Esophagus mucosa (tissue), 1 donor: ENCODE data around the gene ERCC6L. TPM values are rescaled to one million over a fixed set of nuclear protein-coding genes. Genes with fewer than 3 reads are reported as not detected.
"Not testable (repeated sequence)": the region's sequence is repeated elsewhere in the genome, so short reads cannot be mapped to it uniquely, and the experiment has no call there.

ENCODE experiments used
- ATAC-seq: fragments of 200-7000 bp; cut with Tn5 transposase; one replicate; pipeline ENCODE4 v1.9.1; 2020
- total RNA-seq: library from RNA; stranded (reverse); gene quantifications from one replicate; pipeline ENCODE4 v1.2.4, GENCODE V29; 2023
- donor health status: DM: yes; HTN: yes; CAD: no.

ERCC6L gene
- total RNA-seq, 1 donor from 2014 or later: 2.9 TPM

DNA sequence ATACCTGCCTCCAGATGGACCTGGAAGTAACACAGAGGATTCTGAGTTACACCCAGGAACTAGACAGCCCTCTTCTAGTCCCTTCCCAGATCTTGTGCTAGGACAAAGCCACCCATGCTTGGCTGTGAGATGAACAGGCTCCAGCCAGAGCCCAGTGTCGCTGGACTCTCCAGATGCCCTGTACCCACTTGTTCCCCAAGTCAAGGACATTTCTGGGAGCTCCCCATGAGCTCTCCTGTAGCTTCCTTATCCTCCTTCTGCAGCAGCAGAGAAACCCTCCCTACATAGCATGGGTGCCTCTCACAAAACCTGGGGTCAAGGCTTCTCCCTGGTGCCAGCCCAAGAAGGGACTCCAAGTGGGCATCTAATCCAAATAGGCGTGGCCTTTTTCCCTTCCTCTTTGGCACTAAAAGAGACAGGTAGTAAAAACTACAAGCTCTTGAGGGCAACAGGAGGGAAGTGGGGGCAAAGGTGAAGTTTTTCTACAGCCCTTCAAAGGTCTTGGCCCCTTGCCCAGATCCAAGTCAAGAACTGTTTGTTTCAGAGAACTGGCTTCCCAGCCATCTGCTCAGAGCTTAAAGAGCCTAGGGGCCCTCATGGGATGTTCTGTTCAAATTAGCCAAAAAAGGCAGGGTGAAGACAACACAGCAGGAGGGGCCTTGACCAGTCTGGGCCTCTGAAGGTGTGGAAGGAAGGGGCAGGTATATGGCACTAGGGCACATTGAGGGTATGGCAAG lies 8.5 kb upstream of the ERCC6L start:
- ATAC-seq: no peak

DNA sequence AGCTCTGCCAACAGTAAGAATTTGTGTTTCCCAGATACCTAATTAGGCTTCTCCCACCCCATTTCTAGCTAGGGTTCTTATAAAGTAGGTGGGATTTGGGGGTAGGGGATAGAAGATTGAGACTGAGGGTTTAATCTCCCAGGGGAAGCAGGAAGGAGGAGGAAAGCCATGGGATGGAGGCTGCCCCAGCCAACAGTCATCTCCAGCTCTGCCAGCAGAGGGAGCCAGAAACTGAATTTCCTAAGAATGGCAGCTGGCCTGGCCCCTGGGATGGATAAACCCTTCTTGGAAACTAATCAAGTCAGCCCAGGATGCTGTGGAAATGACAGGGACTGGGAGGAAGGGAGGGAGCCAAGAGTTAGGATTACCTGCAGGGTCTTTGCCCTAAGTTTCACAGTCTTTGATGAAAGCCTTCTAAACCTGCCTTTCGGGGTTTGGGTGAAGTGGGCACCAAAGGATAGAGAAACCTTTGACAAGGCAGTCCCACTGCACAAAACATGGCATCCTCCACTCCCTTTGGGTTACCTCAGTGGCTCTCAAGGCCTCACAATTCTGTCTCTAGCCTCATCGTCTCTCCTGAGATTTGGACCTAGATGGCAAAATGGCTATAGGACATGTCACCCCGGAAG lies 6.7 kb upstream of the ERCC6L start:
- ATAC-seq: peak; percentile 69

DNA sequence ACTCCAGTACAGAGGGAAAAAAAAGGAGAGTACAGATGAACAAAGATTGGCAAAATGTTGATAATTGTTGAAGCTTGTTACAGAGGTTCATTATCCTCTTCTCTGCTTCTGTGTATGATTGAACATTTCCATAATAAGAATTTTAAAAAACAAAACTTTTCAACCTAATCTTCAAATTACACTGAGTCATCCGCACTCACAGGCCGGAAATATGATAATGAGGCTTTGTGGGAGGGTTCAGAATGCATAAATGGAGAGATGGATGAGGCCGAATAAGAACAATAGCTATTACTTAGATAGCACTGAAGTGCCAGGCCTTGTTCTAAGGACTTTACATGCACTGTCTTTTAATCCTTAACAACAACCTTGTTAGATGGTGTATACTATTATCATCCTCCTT lies 4.6 kb upstream of the ERCC6L start:
- ATAC-seq: no peak

DNA sequence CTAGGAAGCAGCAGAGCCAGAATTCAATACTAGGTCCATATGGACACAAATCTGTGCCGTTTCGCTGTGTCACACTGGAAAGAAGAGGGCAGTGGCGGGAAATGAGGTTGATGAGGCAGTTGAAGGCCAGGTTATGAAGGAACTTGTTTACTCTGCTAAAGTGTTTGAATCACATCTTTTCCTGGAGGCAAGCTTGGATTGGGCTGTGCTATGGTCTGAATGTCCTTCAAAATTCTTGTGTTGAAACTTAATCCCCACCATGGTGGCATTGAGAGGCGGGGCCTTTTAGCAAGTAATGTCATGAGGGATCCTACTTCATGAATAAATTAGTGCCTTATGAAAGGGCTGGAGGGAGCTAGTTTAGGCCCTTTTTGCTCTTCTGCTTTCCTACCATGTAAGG lies 2.1 kb upstream of the ERCC6L start:
- ATAC-seq: no peak

DNA sequence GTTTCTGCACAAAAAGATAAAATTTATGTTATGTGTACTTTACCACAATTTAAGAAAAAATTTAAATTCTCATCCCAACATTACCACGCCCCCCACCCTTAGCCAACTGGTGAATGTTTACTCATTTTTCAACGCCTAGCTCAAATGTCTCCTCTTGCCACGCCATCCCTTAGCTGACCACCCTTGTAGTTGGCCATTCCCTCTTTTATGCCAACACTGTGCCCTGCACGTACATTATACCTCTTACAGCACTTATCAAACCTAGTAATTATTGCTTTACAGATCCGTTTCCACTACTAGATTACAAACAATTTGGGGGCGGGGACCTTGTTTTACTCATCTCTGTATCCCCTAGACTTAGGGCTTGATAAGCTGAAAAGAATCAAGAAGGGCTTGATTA lies 644 bp downstream of the ERCC6L start:
- ATAC-seq: no peak

DNA sequence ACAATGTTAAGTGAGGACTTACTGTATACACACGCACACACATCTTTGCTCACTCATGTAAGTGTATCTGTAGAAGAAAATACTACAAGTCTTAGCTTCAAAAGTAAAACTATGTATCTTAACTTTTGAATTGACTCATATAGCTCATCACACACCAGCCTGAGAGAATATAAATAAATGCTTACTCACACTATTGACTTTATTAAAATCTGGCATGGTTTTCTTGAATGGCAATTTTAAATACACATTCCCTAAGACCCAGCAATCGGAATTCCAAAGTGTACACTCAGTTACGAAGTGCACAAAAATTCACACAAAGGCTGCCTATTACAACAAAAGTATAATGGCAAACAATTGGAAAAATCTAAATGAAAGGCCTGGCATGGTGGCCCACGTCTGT lies 2.0 kb downstream of the ERCC6L start:
- no peak for ATAC-seq

DNA sequence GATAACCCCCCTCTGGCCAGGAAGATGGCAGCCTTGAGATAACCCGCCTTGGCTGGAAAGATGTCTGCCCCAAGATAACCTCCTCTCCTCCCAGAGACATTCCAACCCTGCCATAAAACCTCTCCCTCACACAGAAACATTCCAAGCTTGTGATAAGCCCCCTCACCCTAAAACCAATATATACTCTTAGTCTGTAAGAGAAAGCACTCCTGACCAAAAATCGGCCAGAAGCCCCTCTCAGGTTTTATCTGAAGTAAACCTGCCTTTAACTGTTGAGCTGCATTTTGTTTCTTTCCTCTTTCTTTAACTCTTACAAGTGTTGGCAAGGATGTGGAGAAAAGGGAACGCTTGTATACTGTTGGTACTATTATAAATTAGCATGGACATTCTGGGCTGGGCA lies 8.5 kb downstream of the ERCC6L start:
- no peak for ATAC-seq

DNA sequence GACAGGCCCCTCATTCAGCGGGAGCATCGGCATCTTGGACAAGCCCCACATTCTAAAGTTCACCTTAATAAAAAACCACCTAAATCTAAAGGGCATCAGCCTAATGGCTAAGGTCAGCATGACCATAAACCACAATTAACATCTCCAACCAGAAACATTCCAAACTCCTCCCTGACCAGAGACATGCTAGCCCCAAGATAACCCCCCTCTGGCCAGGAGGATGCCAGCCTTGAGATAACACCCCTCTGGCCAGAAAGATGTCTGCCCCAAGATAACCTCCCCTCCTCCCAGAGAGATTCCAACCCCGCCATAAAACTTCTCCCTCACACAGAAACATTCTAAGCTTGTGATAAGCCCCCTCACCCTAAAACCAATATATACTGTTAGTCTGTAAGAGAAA lies 18.5 kb downstream of the ERCC6L start:
- ATAC-seq: not testable (repeated sequence)

DNA sequence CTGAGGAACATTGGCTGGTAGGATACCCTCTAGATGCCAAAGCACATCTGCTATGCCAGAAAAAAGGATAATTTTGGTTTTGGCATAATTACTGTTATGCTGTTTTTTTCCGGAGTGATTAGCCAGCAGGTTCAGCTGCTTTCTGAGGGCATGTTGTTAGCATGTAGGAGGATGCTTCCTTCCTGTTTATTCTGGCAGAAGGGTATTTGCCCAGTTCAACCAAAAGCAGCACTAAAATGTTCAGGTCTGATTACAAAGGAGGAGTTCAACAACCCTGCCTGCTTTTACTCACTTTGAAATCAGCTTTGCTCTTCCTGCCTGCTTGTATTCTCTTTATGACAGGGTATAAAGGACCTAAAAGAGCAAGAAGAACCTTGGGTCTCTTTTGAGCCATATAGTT lies 21.9 kb downstream of the ERCC6L start:
- no peak for ATAC-seq

DNA sequence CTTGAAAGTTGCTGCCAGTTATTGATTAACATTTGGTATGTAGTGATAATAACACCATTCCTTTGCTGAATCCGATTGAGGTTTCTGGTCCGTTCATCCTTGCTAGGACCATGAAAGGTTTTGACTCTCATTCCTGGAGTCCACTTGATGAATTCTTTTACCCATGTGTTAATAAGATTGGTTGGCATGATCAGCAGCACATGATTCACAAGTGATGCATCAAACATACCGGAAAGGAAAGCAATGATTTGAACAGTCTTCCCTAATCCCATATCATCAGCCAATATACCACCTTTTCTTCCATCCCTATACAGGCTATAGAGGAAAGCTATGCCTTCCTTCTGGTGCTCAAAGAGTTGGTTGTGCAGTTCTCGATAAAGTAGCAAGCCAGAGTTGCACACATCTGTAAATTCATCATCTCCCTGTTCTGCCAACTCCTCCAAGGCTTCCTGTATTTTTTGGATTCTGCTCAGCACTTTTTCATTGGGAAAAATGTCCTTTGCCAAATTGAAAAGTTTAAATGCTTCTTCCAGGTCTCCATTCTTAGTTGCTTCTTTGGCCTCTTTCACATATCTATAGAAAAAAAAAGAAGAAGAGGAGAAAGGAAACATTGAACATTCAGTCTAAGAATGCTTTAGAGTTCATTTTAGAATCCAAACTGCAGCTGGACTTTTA lies 30.6 kb downstream of the ERCC6L start:
- no peak for ATAC-seq

DNA sequence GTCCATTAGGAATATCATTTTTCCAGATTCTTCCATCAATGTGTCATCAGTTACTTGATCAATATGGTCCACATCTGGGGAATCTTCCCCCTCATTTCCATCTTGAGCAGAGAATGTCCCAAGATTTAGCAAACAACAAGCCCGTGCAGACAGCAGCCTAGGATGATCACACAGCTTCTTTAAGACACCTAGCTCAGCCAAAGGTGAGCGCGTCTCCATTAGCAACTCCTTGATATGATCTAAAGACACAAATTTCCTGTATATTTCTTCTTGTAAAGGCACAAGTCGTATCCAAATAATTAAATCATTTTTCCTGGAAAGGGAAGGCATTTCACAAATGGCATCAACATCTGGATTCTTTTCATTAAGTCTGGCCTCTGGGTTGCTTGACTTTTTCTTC lies 31.5 kb downstream of the ERCC6L start:
- ATAC-seq: no peak

DNA sequence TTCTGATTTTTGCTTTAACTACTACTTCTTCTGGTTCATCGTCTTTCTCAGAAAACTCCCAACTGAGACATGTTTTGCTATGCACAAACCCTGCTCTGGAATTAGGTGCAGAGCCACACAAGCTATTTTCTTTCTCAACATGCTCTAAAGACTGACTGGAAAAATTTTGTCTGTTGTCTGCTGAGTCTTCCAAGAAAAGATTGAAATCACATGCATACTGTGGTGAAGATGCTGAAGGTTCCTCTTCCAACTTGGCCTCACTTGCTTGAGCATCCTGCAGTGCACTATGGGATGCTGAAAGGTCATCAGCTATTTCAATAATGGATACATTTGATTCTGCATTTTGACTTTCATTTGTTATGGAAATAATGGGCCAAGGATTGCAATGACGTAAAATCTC lies 33.1 kb downstream of the ERCC6L start:
- no peak for ATAC-seq

DNA sequence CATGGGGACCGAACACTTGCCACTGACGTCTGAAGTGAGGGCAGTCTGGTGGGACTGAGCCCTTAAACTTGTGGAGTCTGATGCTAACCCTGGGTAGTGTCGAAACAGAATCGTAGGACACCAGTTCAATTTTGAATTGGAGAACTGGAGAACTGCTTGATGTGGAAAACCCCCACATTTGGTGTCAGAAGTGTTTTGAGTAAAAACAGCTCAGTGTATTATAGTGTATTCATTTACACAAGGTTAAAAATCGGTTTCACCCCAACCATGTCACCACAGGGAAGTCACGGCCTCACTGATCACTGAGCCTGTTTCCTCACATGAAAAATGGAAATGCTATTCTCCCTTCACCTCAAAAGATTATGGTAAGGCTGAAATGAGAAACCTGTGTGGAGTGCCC lies 35.4 kb downstream of the ERCC6L start:
- no peak for ATAC-seq

DNA sequence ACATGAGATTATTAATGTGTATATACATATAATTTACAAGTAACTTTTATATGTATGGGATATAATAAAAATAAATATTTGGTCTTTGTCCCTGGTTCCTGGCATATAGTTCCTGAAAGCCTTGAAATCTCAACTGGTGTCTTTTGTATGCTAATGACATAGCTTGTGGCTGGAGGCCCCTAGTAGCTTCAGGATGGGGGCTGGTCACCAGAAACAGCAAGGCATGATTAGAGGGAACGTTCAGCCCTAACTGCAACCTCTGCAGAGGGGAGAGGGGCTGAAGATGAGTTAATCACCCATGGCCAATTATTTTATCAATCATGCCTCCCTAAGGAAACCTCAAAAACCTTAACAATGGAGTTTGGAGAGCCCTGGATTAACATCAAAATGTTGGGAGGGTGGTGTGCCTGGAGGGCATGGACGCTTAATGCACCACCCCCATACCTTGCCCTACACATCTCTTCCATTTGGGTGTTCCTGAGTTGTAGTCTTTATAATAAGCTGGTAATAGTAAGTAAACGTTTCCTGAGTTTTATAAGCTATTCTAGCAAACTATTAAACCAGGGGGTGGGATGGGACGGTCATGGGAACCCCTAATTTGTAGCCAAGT lies 35.9 kb downstream of the ERCC6L start:
- ATAC-seq: no peak

DNA sequence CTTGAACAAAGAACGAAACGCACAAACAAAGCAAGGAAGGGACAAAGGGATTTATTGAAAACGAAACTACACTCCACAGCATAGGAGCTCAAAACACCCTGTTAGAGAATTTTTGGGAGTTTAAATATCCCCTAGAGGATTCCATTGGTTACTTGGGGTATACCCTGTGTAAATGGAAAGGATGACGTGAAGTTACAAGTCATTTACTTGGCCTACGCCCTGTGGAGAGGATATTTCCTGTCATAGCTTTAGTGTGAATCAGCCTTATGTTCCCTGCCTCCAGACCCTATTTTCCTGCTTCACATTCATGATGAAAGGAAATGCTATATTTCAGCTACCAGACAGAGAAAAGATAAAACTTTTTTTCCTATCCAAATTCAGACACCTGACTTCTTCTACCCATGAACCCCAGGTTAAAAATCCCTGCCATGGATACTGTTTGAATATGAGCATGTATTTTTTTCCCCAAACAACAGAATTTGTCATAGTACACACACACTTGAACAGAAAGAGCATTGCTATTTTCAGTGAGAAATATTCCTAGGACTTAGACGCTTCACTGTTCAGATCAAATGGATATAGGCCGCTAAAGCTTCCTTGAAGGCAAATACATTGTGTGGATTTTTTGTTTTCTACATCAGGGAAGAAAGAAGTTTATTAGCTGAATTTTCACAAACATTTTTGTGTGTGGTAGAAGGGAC lies 36.8 kb downstream of the ERCC6L start:
- ATAC-seq: no peak

DNA sequence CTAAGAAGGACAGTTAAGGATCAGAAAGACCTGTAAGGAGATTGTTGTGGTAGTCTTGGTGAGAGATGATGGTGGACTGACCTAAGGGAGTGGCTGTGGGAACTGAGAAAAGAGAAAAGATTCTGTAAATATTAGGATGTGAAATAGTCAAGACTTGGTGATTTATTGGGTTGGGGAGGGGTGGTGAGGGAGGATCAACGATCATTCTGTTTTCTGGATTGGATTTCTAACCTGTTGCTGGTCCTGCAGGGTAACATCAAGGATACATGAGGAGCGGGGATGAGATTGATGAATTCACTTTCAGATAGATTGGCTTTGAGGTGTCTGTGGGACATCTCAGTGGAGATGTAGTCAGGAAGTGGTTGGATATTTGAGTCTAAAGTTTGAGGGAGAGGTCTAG lies 55.9 kb downstream of the ERCC6L start:
- no peak for ATAC-seq

DNA sequence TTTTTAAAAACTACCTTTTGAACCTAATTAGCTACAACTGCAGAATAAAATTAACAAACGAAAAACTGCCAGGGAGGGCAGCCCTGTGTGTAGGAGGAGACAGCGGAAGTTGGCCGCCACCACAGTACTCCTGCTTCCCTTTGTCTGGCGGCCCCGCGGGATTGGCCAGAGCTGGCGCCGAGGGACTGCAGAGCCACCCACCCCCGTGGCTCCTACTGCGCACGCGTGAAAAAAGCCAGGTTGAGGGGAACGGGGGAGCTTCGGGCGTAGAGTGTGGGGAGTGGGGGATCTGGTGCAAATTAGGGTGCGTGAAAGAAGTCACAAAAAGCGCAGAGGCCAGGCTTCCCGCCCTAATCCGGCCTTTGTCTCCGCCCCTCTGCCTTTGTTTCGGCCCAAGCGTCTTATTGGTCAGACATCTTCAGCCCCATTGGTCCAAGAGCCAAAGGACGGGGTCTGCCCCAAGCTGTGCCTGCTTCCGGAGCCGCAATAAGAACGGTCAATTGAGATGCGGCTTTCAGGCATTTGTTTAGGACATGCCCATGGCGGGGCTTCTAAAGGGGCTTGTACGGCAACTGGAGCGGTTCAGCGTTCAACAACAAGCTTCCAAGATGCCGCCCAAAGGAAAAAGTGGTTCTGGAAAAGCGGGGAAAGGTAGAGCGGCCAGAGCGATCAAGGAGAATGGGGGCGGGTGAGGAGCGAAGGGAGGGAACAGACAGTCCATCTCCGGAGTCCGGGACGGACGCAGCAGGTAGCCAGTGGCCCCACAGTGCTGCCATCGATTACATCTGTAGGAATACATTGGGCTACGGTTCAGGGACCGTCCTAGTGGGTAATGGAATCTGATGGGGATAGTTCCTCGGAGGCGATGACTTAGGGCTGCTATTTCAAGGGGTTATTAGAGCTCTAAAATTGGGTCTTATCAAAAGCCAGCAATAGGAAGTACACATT lies 57.4 kb downstream of the ERCC6L start, which contains the start of gene PIN4:
Gene PIN4 (plus strand): TSS at position 580 of the 948 bp plus-strand sequence. CDS start 29 bp downstream, at position 609.
- peak; percentile 98 for ATAC-seq

DNA sequence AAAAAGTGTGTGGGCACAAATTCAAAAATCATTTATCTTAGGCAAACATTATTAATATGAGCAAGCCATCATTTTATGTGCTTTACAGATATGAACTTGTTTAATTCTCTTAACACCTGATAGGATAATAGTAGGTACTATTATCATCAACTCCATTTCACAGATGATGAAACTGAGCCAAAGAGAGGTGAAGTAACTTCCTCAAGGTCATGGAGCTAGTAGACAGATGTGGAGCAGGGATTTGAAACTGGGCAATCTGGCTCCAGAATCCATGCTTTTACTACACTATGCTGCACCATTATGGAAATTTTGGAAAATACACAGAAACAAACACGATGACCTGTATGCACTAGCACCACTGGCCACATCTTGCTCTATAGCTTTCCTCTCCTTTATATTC lies 58.3 kb downstream of the ERCC6L start:
- no peak for ATAC-seq

DNA sequence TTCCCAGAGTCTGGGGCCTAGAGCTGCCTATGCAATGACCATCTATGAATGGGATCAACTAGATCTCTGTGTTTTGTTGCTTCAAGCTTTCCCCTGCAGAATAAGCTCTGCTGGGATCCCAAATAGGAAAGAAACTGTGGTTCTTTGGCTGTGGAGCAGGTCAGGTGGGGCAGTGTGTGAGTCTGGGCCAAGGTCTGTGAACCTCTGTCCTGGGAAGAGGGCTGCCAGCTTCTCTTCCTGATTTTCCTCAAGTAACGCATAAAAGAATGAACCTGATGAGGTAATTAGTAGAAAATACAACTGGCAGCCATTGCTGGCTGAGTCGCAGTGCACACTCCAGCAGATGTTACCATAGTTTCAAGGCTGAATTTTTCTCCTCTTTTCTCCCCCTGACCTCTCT lies 61.8 kb downstream of the ERCC6L start:
- no peak for ATAC-seq

DNA sequence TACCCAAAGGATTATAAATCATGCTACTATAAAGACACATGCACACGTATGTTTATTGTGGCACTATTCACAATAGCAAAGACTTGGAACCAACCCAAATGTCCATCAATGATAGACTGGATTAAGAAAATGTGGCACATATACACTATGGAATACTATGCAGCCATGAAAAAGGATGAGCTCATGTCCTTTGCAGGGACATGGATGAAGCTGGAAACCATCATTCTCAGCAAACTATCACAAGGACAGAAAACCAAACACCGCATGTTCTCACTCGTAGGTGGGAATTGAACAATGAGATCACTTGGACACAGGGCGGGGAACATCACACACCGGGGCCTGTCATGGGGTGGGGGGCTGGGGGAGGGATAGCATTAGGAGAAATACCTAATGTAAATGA lies 62.5 kb downstream of the ERCC6L start:
- not testable (repeated sequence) for ATAC-seq

DNA sequence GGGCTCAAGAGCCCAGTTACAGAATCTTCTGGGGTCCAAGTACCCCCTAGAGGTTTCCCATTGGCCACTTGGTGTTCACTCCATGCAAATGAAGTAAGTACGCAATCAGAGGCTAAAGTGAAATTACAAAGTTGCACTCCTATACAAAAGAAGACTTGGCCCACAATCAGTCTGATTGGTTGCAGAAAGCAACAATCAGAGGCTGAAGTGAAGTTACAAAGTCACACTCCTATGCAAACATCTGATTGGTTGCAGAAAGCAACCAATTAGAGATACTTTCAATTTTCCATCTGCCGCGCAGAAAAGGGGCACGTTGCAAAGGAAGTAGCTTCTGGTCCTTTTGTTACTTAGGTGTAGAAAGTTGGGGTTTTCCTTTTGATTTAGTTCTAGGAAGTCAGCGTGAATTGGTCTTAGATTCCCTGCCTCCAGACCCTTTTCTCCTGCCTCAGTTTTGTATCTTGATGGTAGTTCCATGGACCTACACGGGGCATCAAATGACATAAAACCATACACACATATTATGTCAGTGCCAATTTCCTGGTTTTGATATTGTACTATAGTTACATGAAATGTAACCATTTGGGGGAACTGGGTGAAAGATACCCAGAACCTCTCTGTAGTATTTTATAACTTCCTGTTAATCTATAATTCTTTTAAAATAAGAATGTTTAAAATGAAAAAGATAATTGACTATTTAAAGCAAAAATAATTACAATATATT lies 69.7 kb downstream of the ERCC6L start:
- no peak for ATAC-seq
